Activated CD8-positive, alpha-beta T cell treated with anti-CD3 and anti-CD28 coated beads for 36 hours (primary cell): ENCODE results near the gene S100A1. TPM values are rescaled to one million over a fixed set of nuclear protein-coding genes. Genes with fewer than 3 reads are reported as not detected.

Source experiments
- ATAC-seq: fragments of 200-7000 bp; cut with Tn5 transposase; one replicate; pipeline ENCODE4 v1.10.0; 2021; ENCODE audit warnings: mild to moderate bottlenecking, moderate library complexity
- CTCF ChIA-PET: fragments of 350-600 bp; sonication (Branson Sonifier 250); formaldehyde crosslinking; loops from one replicate; lab custom pipeline; 2021; ENCODE audit warnings: antibody characterized with exemption; lab: Charles Lee
- POLR2A ChIA-PET: fragments of 350-600 bp; sonication (Branson Sonifier 250); formaldehyde crosslinking; loops from one replicate; lab custom pipeline; 2021; ENCODE audit warnings: antibody characterized with exemption; lab: Charles Lee
- DNase-seq: peaks from one replicate; pipeline ENCODE4 v3.0.0-alpha.2; 2020
- H3K27ac Mint-ChIP-seq: one replicate; pipeline ENCODE4 v1.8.0; 2021; ENCODE audit warnings: mild to moderate bottlenecking, mixed read lengths
- H3K27me3 Mint-ChIP-seq: one replicate; pipeline ENCODE4 v1.8.0; 2021; ENCODE audit warnings: mixed read lengths
- H3K36me3 Mint-ChIP-seq: one replicate; pipeline ENCODE4 v1.8.0; 2021; ENCODE audit warnings: low read depth, mixed read lengths
- H3K4me1 Mint-ChIP-seq: one replicate; pipeline ENCODE4 v1.8.0; 2021; ENCODE audit warnings: low read depth, mixed read lengths
- H3K4me3 Mint-ChIP-seq: one replicate; pipeline ENCODE4 v1.8.0; 2021; ENCODE audit warnings: mild to moderate bottlenecking, moderate library complexity, mixed read lengths
- H3K9me3 Mint-ChIP-seq: one replicate; pipeline ENCODE4 v1.8.0; 2021; ENCODE audit warnings: mixed read lengths
- intact Hi-C: fragments of 100-400 bp; cut with micrococcal nuclease; formaldehyde crosslinking; loops from one replicate; pipeline ENCODE4 v1.10.0; 2022
- total RNA-seq, 2 experiments: library from RNA; stranded (reverse); gene quantifications; one replicate each; pipeline ENCODE4 v1.2.3, GENCODE V29; 2021
- TF ChIP-seq, protein P1 (sequence below): fragments of 200-600 bp; IDR thresholded peaks from one replicate; pipeline ENCODE4 v1.8.0; 2022; ENCODE audit warnings: antibody characterized with exemption, mild to moderate bottlenecking

Gene S100A1
- total RNA-seq, 2 experiments from 2014 or later = not detected

DNA sequence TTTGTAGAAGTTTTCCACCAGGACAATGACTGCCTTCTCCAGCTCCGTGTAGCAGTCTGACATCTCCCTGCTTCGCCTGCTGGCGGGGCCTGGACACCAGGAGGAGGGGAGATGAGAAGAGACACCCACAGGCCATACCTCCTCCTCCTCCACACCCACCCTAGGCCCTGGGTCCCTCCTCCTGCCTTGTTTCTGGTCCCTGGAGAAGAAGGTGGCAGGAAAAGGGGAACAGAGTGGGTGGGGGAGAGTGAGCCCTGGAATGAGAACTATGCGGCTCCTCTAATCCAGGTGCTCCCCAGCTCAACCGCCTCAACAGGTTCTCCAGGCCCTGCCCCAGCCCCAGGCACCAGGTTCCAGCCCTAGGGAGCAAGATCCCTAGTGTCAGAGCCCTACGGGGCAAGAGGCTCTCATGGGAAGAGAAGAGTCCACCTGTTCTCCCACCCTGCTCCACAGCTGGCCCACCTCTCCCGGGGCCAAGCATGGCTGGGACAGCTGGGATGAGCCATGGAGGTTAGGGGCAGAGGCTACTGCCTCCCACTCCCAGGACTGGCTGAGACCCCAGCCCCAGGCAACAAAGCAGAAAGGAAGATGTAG lies 20.0 kb upstream of the S100A1 start:
- TF ChIP-seq, protein P1, sequence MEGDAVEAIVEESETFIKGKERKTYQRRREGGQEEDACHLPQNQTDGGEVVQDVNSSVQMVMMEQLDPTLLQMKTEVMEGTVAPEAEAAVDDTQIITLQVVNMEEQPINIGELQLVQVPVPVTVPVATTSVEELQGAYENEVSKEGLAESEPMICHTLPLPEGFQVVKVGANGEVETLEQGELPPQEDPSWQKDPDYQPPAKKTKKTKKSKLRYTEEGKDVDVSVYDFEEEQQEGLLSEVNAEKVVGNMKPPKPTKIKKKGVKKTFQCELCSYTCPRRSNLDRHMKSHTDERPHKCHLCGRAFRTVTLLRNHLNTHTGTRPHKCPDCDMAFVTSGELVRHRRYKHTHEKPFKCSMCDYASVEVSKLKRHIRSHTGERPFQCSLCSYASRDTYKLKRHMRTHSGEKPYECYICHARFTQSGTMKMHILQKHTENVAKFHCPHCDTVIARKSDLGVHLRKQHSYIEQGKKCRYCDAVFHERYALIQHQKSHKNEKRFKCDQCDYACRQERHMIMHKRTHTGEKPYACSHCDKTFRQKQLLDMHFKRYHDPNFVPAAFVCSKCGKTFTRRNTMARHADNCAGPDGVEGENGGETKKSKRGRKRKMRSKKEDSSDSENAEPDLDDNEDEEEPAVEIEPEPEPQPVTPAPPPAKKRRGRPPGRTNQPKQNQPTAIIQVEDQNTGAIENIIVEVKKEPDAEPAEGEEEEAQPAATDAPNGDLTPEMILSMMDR = no peak
- Mint-ChIP-seq H3K36me3 (no peaks in the 10 kb centered on the region), H3K27ac (no peak overlapping the region)

DNA sequence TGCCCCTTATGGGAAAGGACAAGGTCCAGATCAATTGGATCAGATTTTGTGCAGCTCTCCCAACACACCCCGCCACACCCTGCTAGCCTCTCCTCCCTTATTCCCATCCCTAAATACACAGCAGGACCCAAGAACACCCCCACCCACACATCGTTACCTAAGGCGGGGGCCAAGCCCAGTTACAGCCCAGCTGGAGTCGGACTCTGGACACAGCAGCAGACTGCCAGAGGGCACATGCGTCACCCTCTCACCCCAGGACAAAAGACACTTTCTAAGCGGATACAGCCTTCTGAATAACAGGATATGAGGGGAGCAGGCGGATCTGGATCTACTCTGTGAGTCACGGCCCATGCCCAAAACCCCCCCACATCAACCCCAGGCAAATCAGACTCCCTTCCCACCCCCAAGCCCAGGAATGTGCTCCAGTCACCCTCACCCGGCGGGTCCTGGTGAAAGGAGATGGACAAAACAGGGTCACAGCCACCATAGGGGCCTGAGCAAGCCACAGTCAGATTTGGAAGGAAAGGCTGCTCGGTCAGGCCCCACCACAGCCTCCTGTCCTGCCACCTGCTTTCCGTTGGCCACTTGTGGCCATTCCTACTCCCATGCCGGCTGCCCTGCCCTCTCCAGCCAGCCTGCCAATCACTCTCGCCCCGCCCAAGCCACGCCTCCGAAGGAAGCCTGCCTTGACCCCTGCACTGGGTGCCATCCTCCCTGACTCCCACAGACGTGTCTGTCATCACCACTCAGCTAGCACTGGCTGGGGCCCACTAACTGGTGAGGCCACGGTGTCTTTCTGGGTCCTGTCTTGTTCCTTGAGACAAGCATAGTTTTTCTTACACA lies 19.3 kb upstream of the S100A1 start:
- intact Hi-C loops = no loop called here

More for the DNA sequence above, 20.0 kb upstream of the S100A1 start:
- DNase-seq (no peak), ATAC-seq (no peak)
- Mint-ChIP-seq H3K4me1 (no peaks in the 10 kb centered on the region), H3K4me3 (no peak overlapping the region), H3K9me3 (no peaks in the 10 kb centered on the region), H3K27me3 (no peaks in the 10 kb centered on the region)
- POLR2A ChIA-PET = interaction anchor here (1.4 kb wide), 1 partner anchor 22 kb away, joined by 3 read pairs; no protein-coding TSS in a partner anchor
- intact Hi-C loops = no loop called here
- CTCF ChIA-PET = interaction anchor here (1.3 to 5.9 kb wide), 3 partner anchors 9 to 113 kb away, joined by 3 to 29 read pairs (median 5); partner anchors contain the start of gene S100A14

DNA sequence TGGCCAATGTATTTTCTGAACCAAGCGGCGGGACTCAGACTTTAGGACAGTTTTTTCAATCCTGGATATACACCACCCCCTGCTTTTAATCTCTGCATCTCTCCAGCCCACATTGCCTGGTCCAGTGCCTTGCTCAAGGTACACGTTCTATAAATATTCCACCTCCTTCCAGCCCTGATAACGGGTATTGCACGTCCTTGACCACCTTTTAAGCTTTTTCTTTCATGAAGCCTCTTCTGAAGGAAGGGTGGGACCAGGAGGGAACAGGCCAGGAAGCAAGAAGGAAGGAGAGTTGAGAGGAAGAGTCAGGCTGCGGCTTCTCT lies 18.7 kb upstream of the S100A1 start:
- Mint-ChIP-seq H3K36me3 (no peaks in the 10 kb centered on the region), H3K9me3 (no peaks in the 10 kb centered on the region), H3K27ac (no peak overlapping the region), H3K4me3 (no peak overlapping the region), H3K27me3 (no peaks in the 10 kb centered on the region), H3K4me1 (no peaks in the 10 kb centered on the region)
- DNase-seq (no peak), ATAC-seq (no peak)
- intact Hi-C loops = no loop called here
- CTCF ChIA-PET = interaction anchor here (2.2 kb wide), 1 partner anchor 99 kb away, joined by 9 read pairs; no protein-coding TSS in a partner anchor
- TF ChIP-seq, protein P1 = no peak
- POLR2A ChIA-PET = no interaction called here

More for the DNA sequence above, 19.3 kb upstream of the S100A1 start:
- ChIA-PET POLR2A (interaction anchor here (1.4 kb wide), 1 partner anchor 23 kb away, joined by 3 read pairs; no protein-coding TSS in a partner anchor), CTCF (no interaction called here)
- Mint-ChIP-seq H3K27me3 (no peaks in the 10 kb centered on the region), H3K36me3 (no peaks in the 10 kb centered on the region), H3K4me1 (no peaks in the 10 kb centered on the region), H3K27ac (no peak overlapping the region), H3K4me3 (no peak overlapping the region), H3K9me3 (no peaks in the 10 kb centered on the region)
- TF ChIP-seq, protein P1 = no peak
- ATAC-seq (no peak), DNase-seq (no peak)

DNA sequence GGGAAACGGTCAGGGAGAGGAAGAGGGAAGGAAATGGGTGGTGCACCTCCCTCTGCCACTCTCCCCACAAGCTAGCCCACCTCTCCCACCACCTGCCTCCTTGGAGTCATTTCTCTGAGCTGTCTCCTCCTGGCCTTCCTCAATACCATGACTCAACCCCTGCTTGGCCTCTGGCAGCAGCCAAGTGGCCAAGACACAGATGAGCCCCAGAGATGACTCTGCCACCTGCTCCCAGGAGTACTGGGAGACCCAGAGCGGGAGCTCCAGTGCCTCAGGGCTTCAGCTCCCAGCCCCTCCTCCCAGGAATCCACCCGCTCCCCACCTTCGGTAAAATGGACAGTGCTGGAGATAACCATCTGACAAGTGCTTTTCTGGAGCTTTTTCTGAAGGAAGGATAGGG lies 17.9 kb upstream of the S100A1 start:
- intact Hi-C loops = no loop called here
- Mint-ChIP-seq H3K4me1 (no peaks in the 10 kb centered on the region), H3K27ac (no peak overlapping the region), H3K27me3 (no peaks in the 10 kb centered on the region), H3K4me3 (no peak overlapping the region), H3K36me3 (no peaks in the 10 kb centered on the region), H3K9me3 (no peaks in the 10 kb centered on the region)
- DNase-seq (no peak), ATAC-seq (no peak)
- CTCF ChIA-PET = interaction anchor here (0.7 to 2.2 kb wide), 3 partner anchors 37 to 99 kb away, joined by 3 to 9 read pairs (median 4); no protein-coding TSS in a partner anchor
- POLR2A ChIA-PET = interaction anchor here (0.5 kb wide), 1 partner anchor 36 kb away, joined by 3 read pairs; no protein-coding TSS in a partner anchor
- TF ChIP-seq, protein P1 = no peak
